GM18870 (cell line): ENCODE data around the gene HECTD1.
"Not testable (repeated sequence)": the region's sequence is repeated elsewhere in the genome, so short reads cannot be mapped to it uniquely, and the experiment has no call there.

Experiments used
- ATAC-seq: cut with Tn5 transposase; IDR thresholded peaks from one replicate; pipeline ENCODE4 v1.9.1; 2021; ENCODE audit warnings: moderate library complexity; ENCODE audit not compliant: unreplicated experiment

Gene HECTD1

GRCh38 chr14:31057035-31057434, 150.6 kb downstream of the HECTD1 start:
- ATAC-seq: no peak

- ATAC-seq: not testable (repeated sequence)
Observed at GRCh38 chr14:31052905-31053586, 154.5 kb downstream of the HECTD1 start.

GRCh38 chr14:31051511-31051910, 156.1 kb downstream of the HECTD1 start:
- ATAC-seq: no peak

- no peak for ATAC-seq
Observed at GRCh38 chr14:31051023-31051422, 156.6 kb downstream of the HECTD1 start.
